ENCODE results near the gene GALNT15.

DNA sequence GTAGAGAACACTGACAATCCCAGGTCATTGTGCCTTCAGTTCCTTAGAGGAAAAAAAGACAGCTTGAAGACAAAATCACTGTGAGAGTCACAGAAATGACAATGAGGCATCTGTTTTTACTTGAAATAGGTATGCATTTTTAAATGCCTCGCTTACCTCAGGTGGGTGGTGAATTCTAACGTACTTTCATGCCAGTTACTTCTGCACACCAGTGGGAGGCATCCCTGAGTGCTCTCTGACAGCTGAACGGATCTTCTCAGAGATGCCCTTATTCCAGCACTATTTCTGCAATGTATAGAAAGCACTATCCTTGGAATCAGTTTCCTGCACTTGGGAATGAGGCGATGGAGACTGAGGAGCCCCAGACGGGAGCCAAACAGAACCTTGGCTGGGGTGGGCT lies 74.1 kb downstream of the GALNT15 start:
- TF ChIP-seq, protein P1, sequence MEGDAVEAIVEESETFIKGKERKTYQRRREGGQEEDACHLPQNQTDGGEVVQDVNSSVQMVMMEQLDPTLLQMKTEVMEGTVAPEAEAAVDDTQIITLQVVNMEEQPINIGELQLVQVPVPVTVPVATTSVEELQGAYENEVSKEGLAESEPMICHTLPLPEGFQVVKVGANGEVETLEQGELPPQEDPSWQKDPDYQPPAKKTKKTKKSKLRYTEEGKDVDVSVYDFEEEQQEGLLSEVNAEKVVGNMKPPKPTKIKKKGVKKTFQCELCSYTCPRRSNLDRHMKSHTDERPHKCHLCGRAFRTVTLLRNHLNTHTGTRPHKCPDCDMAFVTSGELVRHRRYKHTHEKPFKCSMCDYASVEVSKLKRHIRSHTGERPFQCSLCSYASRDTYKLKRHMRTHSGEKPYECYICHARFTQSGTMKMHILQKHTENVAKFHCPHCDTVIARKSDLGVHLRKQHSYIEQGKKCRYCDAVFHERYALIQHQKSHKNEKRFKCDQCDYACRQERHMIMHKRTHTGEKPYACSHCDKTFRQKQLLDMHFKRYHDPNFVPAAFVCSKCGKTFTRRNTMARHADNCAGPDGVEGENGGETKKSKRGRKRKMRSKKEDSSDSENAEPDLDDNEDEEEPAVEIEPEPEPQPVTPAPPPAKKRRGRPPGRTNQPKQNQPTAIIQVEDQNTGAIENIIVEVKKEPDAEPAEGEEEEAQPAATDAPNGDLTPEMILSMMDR (IDR thresholded peaks at IDR 0.05), result no peak
- no peak for TF ChIP-seq POLR2A (IDR thresholded peaks at IDR 0.05)
